Astrocyte (in vitro differentiated cells and primary cell): ENCODE results near the gene CHCT1.

Source experiments
- CTCF ChIP-seq: IDR thresholded peaks from 2 replicates; pipeline ENCODE4 v1.5.1; 2011; ENCODE audit warnings: low read depth, mild to moderate bottlenecking, inconsistent platforms, low read length, moderate library complexity; ENCODE audit not compliant: insufficient read depth
- EZH2 ChIP-seq: IDR thresholded peaks from 2 replicates; pipeline ENCODE4 v1.6.1; 2012; ENCODE audit warnings: mild to moderate bottlenecking, low read length, inconsistent platforms; ENCODE audit not compliant: insufficient read depth

- TF ChIP-seq EZH2 (no peak), CTCF (no peak)
Observed at GRCh38 chr17:60403523-60403810, 18.8 kb upstream of the CHCT1 start.
